GM21381 (cell line): Measurements from ENCODE around the gene GFM2.
A peak's percentile ranks its signal among the peaks of the same experiment; 100 is the strongest.
"Not testable (repeated sequence)": the region's sequence is repeated elsewhere in the genome, so short reads cannot be mapped to it uniquely, and the experiment has no call there.

ENCODE experiments used
- ATAC-seq: cut with Tn5 transposase; IDR thresholded peaks from one replicate; pipeline ENCODE4 v1.9.1; 2021; ENCODE audit warnings: mild to moderate bottlenecking, moderate library complexity; ENCODE audit not compliant: unreplicated experiment

GFM2 gene

GRCh38 chr5:74766849-74767578, at the start of gene GFM2, which contains the start of gene NSA2:
Gene GFM2 (minus strand): TSS chr5:74767117. CDS start chr5:74763742, 3,375 bp downstream.
Gene NSA2 (plus strand): TSS chr5:74767249. CDS start chr5:74767361, 112 bp downstream.
- peak; percentile 93 for ATAC-seq

DNA sequence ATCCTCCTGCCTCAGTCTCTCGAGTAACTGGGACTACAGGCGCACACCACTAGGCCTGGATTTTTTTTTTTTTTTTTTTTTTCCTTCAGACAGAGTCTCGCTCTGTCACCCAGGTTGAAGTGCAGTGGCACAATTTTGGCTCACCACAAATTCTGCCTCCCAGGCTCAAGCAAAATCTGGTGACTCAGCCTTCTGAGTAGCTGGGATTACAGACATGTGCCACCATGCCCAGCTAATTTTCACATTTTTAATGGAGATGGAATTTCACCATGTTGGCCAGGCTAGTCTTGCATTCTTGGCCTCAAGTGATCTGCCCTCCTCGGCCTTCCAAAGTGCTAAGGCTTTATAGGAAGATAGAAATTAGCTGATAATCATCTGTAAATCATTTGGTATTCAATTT, 44.0 kb upstream of the GFM2 start:
- ATAC-seq: no peak

DNA sequence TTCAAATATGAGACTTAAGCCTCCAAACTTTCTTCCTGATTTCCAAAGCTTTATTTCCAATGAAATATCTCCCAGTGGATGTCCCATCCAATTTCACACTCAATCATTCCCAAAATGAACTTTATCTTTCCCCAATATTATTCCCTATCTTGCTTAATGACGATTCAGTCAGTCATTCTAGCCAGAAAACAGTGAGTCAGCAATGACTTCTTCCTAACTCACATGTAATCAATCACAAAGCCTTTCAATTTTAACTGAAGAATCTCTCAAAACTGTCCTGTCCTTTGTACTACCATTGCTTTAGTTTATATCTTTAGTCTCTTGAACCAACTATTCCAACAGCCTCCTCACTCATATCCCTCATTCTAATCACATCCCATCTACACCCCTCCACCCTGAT, 35.0 kb upstream of the GFM2 start:
- no peak for ATAC-seq

DNA sequence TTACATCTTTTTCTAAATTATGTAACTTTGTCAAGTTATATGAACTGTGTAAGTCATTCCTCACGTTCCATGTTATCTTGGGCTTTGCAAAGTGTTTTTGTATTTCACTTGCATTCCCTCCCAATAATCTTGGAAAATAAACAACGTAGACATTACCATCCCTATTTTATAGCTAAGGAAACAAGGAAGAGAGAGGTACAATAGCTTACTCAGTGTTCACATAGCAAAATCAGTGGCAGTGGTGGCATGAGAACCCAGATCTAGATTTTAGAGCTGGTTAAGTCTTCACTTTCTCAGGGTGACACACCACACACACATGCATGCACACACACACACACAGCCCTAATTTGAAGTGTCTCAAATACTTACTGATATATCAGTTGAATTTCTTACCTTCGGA, 34.3 kb upstream of the GFM2 start:
- no peak for ATAC-seq

DNA sequence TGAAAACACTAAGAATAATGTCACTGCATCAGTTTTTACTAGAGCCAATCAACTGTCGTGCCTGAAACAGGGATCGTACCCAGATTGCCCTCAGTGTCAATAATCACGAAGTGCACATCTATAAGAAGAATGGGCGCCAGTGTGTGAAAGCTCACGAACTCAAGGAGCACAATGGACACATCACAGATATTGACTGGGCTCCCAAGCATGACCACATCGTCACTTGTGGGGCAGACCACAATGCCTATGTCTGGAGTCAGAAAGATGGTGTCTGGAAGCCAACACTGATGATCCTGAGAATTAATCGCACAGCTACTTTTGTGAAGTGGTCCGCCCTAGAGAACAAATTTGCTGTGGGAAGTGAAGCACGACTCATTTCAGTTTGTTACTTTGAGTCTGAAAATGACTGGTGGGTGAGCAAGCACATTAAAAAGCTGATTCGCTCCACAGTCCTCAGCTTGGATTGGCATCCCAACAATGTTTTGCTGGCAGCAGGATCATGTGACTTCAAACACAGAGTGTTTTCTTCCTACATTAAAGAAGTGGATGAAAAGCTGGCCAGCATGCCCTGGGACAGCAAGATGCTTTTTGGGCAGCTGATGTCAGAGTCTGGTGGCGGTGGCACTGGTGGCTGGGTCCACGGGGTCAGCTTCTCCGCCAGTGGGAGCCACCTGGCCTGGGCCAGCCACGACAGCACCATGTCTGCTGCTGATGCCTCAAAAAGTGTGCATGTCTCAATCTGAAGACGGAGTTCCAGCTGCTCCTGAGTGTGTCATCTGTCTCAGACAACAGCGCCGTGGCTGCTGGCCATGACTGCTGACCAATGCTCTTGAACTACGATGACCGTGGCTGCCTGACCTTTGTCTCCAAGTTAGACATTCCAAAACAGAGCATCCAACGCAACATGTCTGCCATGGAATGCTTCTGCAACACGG, 32.3 kb upstream of the GFM2 start:
- no peak for ATAC-seq

- ATAC-seq: not testable (repeated sequence)
Observed at GRCh38 chr5:74791669-74792068, 24.8 kb upstream of the GFM2 start.

- ATAC-seq: no peak
Observed at GRCh38 chr5:74787424-74787823, 20.5 kb upstream of the GFM2 start.

DNA sequence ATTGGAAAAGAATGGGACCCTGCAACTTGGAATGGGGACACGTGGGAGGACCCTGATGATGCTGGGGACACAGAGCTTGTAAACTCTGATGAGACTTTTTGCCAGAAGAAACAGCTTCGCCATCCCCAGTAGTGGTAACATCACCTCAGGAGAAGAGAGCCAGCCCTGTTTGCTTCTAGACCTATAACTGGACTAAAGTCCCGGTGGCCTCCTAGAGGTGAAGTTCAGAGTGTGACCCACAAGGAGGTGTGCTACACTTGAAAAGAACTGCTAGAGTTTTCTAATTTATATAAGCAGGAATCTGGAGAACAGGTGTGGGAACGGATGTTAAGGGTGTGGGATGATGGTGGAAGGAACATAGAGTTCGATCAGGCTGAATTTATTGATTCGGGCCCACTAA, 19.9 kb upstream of the GFM2 start:
- ATAC-seq: no peak

- no peak for ATAC-seq
Observed at GRCh38 chr5:74778609-74779008, 11.7 kb upstream of the GFM2 start.

- no peak for ATAC-seq
Observed at GRCh38 chr5:74772359-74772758, 5.4 kb upstream of the GFM2 start.

GRCh38 chr5:74767579-74767913, 629 bp upstream of the GFM2 start:
- peak; percentile 22 for ATAC-seq

DNA sequence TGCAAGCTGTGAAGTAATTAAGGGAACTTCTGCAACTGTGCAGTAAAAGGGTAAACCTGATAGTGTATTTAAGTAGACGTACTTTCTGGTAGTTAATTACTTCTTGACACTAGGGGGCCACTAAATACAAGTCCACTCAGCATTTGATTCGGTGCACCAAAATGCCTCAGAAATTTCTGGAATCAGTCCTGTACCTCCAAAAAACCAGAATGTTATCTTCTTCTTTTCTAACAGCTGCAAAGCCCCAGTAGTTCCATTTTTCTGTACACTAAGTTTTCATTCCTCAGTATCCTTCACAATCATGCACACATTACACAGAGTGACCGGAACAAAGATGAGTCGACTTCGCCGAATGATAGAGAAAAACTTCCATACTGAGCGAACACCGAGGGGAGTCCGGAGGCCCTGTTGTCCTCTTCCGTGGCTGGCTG, 484 bp downstream of the GFM2 start:
- ATAC-seq: peak; percentile 36

DNA sequence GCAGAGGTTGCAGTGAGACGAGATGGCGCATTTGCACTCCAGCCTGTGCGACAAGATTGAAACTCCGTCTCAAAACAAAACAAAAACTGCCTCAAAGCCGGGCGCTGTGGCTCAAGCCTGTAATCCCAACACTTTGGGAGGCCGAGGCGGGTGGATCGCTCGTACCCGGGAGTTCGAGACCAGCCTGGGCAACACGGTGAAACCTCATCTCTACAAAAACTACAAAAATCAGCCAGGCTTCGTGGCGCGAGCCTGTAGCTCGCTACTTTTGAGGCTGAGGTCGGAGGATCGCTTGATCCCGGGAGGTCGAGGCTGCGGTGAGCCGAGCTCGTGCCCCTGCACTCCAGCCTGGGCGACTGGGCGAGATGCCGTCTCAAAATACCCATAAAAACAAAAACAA, 988 bp downstream of the GFM2 start:
- no peak for ATAC-seq

- no peak for ATAC-seq
Observed at GRCh38 chr5:74765201-74765600, 1.7 kb downstream of the GFM2 start.

- no peak for ATAC-seq
Observed at GRCh38 chr5:74763504-74763903, 3.4 kb downstream of the GFM2 start.

DNA sequence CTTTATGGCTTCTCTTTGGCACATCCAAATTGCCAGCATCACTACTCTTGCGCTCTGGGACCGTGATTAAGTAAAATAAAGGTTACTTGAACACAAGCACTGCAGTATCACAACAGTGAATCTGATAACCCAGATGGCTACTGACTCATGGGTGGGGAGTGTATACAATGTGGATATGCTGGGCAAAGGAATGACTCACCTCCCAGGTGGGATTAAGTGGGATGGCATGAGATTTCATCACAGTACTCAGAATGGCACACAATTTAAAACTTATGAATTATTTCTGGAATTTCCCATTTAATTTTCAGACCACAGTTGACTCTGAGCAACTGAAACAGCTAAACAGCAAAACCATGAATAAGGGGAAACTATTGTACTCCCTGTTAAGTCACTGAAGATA, 4.3 kb downstream of the GFM2 start:
- ATAC-seq: no peak

DNA sequence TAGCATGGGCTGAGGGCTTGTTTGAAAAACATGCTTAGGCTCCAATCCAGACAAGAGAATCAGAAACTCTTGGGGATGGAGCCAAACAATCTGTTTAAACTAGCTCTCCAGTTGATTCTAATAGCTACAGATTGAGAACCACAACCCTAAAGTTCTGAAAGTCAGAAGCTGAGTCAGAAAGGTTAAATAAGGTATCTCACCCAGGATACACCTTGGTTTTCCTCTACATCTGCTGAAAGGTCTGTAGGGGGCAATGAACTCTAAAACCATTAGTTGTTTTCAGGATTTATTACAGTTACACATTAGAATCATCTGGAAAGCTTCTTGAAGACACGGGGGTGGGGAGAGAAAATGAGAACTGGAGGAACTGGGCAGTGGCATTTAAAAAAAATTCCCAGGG, 5.7 kb downstream of the GFM2 start:
- ATAC-seq: no peak

GRCh38 chr5:74748742-74749141, 18.2 kb downstream of the GFM2 start:
- not testable (repeated sequence) for ATAC-seq

DNA sequence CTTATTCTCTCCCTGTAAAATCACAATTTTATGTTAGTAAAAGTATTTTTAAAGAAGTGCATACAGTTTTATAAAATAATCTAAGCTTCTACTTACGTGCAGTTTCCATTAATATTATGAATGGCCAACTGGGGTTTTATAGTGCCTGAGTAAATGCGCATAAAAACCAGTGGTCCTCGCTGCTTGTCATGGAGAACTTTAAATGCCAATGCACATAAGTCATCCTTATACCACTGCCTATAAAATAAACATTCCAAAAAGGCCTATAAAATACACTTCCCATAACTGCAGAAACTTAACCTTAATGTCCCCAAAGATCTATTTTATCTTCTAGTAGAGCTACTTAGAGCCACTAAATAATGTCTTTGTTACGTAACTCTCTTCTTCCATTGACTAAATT, 28.5 kb downstream of the GFM2 start:
- ATAC-seq: no peak

DNA sequence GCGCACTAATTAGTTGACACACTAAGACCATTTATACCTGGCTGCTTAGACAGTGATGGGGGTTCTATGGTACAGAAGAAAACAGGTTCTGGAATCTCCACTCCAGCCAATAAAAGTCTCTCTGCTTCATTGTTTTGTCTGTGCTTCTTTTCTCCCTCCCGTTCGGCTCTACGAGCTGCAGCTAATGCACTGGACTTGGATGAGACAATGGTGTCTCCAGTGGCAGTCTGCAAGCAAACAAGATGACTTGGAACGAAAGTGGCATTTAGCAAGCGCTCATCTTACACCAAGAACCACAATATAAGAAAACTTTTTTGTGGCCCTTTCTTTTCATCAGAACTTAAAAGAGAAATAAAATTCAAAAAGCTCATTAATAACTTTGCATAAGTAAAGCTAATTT, 30.2 kb downstream of the GFM2 start:
- ATAC-seq: no peak

GRCh38 chr5:74725331-74725730, 41.6 kb downstream of the GFM2 start:
- no peak for ATAC-seq

DNA sequence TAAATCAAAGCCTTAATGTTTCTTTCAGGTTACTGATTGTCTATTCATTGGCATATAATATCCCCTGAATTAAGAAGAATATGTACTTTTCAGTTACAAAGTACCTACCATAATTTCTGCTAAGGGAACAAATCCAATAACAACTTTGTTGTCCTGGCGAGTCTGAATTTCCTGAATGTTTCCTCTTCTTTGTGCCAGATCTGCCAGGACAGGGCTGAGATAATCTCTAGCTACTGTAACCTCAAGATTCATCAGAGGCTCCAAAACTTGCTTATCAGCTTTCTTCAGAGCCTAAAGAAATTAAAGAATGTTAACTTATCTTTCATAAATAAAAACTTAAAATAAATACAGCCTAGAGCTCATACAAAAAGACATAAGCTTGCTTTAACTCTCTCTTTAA, 44.6 kb downstream of the GFM2 start:
- ATAC-seq: no peak
